GM18861 (cell line): ENCODE measurements around the gene TMSB4X.
"Not testable (repeated sequence)": the region's sequence is repeated elsewhere in the genome, so short reads cannot be mapped to it uniquely, and the experiment has no call there.

Source experiments
- ATAC-seq: cut with Tn5 transposase; IDR thresholded peaks from one replicate; pipeline ENCODE4 v1.9.1; 2021; ENCODE audit not compliant: unreplicated experiment

The TMSB4X gene

DNA sequence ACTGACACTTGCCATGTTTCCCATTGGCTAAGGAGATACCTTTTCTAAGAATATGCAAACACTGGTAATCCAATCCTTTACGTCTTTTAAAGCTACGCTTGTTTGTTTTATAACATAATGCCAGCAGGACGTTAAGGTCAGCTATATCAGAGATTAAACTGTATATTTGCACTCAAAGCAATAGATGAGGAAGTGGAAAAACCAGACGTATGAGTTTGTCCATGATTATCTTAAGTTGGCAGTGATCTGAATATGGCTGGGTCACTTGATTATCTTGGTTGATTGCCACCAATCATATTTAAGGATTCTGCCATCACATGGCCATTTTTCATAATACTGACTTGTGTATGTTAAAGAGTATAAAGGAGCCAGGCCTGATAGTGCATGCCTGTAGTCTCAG, 19.4 kb downstream of the TMSB4X start:
- ATAC-seq, result no peak

DNA sequence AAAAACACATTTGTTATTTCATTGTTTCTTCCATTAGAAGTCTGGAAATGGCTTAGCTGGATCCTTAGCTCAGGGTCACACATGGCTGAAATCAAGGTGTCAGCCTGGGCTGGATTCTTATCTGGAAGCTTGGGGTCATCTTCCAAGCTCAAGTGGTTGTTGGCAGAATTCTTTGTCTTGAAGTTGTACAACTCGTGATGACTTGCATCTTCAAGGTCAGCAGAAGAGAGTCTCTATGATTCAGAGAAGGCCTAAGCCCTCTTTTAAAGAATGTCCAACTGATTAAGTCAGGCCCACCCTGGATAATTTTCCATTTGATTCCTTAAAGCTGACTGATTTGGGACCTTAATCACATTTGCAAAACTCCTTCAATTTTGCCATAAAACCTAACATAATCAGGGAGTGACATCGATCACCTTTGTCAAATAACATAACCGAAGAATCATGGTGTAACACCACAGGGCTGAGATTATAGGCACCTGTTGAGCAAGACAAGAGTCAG, 22.1 kb downstream of the TMSB4X start:
- no peak for ATAC-seq

DNA sequence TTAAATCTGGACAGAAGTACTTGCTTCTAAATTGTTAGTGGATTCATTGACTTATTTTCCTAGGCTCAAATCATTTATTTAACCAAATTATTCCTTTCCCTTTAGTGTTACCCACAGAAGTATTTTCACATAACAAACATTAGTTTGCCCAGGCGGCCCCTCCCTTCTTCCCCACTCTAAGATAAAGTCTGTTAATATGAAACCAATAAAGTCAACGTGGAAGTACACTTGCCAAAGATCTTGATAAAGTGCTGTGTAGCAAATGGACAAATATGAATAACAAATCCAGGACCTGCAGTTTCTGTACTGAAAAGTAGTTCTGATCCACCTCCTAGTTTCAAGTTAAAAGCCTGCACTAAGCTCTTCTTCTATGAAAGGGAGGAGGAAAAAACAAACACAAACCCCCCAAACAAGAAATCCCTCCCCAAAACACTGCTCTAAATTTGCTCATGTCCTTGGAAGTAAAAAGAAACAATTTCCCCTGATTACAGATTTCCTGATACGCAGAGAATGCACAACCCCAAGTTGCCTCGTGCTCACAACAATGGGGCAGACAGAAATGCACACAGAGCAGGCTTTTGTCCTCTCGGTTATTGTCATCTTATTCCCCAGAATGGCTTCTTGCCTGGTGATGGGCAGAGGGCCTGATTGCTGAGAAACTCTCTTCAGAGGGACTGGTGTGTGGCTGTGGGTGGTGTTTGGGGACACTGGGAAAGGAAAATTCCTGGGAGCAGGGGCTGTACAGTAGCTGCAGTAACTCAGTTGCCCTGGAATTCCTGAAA, 23.2 kb downstream of the TMSB4X start:
- ATAC-seq, result no peak

DNA sequence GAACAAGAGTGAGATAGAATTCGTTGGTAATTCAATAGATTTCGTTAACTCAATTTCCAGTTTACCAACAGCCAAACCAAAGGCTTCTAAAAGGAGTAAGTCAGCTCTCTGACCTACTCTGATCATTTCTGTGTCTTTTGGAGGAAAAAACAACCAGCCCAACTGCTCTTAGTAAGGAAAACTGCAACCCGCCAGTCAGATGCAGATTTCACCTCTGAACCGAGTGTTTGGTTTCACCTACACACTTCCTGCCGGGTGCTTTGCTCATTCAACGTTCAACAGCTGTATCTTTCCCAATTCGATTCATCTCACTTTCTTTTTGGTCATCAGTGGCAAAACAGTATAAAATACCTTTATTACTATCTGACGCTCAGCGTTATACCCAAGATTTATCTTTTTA, 24.5 kb downstream of the TMSB4X start:
- ATAC-seq, result peak; percentile 31

DNA sequence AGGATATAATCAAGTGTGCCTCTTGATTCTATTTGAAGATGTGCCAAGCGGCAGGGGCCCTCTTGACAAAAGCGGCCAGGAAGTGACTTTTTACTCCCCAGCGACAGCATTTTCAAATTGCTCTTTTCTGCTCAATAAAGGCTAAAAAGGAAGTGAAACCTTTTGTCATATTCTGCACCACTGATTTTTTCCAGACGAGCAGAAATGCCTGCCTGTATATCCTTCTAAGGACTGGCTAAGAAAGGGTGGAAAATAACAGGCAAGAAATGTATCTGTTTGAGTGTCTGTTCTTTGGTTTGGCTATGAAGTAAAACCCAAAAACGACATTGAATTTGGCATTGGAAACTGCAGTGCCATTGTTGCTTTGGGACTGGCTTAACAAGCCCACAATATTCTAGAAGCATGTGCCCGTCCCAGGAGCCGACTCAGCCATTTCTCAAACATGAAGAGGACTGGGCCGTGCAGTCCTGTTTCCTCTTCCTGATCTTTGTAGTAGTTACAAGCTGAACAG, 25.4 kb downstream of the TMSB4X start:
- peak; percentile 46 for ATAC-seq

DNA sequence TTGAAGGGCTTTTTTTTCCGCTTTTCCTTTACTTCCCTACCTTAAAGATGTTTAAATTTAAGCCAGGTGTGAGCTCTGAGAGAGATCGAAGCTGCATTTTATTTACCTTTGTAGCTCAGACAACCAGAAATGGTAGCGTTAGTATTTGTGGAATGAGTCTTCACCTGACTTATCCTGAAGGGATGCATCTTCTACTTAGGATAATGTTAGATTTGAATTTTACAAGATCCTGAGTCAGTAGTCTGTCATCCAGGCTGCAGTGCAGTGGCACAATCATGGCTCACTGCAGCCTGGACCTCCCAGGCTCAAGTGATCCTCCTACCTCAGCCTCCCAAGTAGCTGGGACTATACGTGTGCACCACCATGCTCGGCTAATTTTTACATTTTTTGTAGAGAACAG, 26.2 kb downstream of the TMSB4X start:
- no peak for ATAC-seq

DNA sequence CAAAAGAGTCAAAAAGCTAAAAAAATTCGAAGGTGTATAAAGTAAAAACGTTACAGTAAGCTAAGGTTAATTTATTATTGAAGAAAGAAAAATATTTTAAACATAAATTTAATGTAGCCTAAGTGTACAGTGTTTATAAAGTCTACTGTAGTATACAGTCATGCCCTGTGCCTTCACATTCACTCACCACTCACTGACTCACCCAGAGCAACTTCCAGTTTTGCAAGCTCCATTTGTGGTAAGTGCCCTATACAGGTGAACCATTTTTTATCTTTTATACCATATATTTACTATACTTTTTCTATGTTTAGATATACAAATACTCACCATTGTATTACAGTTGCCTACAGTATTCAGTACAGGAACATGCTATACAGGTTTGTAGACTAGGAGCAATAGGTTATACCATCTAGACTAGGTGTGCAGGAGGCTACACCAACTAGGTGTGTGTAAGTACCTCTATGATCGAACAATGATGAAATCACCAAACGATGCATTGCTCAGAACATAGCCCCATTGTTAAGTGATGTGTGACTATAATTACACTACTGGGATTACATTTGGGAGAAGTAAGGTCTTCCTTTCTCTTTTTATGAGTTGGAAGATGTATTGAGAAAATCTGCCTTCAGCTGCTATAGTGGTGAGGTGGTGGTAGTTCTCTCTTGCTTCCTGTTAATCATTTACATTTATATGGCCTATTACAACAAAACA, 27.2 kb downstream of the TMSB4X start:
- ATAC-seq, result no peak

DNA sequence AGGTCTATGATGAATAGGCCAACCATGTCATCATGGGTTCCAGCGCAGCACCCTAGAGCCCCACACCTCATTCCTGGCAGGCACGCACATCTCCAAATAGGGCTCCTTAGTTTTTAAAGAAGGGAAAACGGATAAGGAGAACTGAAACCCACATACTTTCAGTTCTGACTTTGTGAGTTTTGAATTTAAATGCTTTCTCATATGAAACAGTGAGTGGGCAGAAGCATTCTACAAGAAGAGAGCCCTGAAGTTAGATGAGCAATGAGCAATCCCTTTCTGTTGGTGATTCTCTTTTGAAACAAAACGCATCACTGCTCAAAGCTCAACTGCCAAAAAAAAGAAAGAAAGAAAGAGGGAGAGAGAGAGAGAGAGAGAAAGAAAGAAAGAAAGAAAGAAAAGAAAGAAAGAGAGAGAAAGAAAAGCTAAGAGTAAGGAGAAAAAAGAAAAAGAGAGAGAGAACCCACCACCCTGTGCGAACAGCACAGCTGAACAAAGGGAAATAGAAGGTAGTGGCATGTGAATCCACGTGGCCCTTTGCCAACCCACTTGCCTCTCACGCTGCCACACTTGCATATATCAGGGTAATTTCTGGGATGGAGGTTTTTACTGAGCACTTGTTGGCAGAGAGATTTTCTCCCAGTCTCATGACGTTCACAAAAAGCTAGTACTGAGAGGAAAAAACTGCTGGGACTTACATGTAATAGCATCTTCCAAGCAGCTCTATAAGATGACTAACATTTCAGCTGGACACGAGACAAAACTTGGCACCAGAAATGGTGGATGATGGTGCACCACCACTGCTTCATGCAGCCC, 31.0 kb downstream of the TMSB4X start:
- ATAC-seq, result peak; percentile 49

DNA sequence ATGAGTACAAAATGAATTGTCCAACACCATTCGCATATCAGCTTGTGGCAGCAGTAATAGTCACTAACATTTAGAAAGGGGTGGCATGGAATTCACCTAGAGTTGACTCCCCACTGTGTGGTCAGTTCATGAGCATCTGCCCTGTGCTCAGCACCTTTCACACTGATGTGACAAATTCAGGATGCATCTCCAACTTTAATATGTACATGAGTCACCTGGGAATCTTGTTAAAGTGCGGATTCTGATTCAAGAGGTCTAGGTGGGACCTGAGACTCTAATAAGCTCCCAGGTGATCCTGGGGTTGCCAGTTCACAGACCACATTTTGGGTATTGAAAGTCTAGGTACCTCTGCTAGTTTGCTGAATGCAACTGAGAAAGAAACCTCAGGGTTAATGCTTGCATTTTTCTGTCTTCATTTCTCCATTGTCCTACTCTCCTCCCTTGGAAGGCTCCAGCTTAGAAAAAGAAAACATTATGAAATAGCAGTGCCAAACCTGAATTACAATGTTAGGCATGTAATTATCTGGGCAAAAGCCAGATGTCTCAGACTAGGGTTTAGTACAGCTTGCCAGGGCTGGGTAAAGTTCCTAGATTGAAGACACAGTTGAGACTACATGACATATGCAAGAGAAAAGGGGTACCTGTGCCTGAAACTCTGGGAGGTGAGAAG, 32.7 kb downstream of the TMSB4X start:
- ATAC-seq, result no peak

DNA sequence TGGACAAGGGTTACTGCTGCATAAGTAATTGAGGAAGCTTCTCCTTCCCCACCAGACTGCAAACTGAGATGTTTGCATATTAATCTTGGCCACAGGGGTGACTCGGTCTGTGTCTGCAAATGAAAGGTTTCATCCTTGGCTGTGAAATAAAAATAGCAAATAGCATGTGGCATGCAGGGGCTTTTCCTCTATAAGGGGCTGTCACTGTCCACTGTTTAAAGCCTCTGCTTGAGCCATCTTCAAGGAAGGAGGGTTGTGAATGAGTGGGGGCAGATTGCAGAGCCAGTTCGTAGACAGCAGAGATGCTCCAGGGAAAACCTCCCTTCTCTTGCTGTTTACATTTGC, 33.3 kb downstream of the TMSB4X start:
- no peak for ATAC-seq

DNA sequence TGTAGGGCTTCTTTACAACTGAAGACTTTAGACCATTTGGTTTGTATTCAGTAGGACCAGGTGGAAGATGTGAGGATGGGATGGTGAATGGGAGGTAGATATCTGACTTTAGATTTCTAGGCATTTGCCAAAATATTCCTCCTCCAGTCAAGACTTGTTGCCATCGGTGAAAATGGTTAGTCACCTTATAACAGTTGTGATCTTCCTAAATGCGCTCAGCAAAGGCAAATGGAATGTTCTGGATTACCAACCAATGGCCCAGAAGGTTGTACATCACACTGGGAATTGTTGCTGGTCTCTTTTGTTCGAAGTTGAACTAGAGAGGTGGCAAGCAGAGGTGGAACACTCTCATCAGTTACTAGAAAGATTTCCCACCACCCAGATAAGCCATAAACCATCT, 33.9 kb downstream of the TMSB4X start:
- ATAC-seq, result no peak

DNA sequence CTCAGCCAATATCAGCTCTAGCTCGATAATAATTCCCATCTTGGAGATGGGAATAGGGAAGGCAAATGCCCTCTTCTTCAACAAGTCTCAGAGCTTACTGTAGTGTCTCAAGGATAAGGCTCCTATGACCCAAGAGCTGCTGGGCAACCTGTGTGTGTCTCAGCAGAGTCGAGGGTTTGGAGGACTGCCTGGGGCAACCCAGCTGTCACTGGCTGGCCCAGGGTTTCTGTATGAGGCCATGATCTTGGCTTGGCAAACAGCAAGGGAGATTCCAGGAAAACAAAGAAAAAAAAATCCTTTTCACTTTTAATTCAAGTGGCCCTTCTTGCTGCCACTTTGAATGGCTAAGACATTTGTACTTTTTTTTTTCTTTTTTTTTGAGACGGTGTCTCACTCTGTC, 34.4 kb downstream of the TMSB4X start:
- no peak for ATAC-seq

DNA sequence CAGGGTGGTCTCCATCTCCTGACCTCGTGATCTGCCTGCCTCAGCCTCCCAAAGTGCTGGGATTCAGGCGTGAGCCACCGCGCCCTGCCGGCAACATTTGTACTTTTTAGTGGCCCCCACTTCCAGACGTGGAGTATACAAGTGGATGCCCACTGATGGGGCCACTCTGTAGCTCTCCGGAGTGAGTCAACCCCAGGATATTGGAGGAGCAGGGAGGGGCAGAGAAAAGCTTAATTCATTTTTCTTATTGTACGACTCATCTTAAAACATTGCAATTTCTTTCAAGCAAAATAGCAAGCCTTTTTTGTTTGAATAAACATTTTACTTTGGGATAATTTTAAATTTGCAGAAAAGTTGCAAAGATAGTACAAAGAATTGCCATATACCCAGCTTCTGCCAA, 34.9 kb downstream of the TMSB4X start:
- no peak for ATAC-seq

DNA sequence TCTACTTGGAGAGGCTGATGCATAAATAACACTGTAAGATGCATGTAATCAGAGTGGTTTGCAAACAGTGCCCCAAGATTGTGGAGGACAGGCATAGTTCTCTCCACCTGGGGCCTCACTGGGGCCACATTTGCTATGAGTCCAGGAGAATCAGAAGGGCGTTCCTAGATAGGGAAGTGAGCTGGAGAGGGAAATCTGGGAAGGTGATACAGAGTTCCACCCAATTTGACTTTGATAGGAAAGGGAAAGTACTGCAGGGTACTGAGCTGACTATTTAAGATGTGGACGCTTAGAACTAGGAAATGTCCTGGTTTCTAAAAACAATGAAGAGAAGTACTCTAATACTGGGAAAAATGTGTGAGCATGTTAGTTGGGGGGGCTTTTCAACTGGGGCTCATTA, 35.6 kb downstream of the TMSB4X start:
- no peak for ATAC-seq

DNA sequence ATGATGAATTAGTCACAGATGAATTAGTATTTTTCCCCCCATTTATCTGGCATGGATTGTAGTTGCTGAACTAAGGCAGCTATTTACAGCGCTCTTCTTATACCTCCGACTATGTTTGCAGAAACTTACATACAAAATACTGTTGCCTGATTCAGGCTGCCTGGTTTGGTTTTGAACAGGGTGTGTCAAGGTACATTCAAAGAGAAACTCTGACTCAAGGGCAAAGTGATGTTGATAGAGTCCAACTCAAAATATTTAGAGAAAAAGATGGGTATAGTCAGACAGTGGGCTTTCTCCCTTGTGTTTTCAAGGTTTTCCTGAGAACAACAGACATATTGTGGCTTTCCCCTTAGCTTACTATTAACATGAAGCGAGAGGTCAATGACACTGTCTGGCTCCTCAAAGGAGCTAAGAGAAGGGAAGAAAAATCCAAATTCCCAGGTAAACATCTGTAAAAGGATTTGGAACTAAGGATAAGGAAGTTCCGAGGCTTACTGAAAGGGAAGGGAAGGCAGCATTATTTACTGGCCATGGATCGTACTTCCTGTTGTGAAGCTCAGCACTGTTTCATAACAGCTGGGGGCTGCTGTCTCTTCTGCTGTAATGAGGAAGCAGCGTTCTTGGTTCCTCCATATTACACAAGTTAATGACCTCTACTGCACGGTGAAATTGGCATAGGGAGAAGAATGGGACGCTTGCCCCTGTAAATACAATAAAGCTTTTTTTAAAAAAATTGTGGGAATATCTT, 38.6 kb downstream of the TMSB4X start:
- peak; percentile 77 for ATAC-seq

DNA sequence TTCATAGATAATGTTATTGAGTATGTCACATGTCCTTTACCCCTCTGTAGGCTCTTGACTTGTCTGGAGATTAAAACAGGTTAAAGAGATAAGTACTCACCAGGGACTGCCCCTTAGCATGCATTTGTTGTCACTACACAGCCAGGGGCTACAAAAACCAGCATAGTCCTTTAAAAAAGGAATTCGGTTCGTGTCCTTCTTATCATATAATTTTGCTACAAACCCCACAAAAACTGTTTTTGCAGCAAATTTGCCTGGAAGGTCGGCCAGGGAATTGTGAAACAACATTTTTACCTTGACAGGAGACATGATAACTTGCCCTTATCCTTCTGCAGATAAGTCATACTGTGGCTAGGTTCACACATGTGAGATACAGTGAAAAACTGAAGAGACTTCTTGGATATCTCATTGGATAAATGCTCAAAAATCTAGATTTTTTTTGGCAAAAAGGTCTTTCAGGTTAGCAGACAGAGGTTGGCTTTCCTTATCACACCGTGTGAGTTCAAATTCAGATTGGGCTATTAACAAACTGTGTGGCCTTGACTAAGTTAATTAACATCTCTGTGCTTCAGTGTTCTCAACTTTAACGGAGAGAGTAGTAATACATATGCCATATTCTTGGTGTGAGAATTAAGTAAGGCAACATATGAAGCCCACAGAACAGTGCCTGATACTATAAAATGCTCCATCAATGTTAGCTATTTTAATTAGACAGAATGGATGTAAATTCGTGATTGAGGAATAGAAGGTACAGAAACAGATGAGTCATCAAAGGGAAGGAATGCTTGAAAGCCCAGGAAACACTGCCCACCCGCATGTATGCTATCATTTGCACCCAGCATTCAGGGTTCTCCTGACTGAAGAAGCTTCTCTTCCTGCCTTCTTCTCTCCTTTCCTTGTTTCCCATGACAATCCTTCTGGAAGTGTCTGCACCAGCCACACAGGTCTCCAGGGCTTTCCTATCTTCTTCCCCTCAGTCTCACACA, 39.5 kb downstream of the TMSB4X start:
- peak; percentile 20 for ATAC-seq

DNA sequence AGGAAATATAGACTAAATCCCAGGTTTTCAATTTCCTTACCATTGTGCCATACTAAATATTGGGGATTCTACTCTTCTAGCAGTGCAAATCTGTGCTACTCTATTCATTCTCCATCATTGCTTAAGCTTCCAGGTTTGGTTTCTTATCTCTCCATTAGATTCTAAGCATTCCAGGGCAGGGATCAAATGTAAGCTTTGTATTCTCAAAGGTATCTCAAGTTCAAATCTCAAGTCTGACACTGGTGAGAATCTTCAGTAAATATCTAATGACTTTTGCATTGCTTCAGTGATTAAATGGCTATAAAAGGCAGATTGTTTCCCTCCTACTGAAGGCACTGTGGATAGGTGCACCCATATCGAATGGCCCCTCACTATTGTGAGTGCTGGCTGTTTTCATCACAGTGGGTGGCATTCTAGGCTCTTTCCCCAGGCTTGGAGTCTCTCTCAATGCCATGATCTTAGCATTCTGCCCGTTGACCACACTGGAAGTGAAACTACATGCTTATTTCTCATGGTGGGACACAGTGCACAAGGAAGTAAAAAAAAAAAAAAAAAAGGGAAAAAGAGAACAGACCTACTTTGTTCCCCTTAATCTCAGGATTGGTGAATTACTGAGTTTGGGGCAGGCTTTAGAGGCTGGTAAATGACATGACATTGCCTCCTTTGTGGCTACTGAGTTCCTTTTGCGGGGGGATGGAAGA, 40.8 kb downstream of the TMSB4X start:
- no peak for ATAC-seq

DNA sequence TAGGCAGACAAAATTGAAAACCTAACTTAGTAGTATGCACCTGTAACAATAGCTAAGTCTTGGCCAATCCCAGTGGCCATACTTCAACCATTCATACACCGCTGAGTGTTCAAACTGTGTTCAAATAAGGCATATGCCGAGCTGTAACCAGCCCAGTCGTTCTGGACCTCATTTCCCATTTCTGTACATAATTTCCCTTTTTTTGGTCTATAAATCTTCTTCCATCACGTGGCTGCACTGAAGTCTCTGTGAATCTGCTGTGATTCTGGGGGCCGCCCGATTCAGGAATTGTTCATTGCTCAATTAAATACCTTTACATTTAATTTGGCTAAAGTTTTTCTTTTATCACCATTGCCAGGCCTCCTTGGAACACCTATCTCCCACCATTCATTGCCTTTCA, 41.8 kb downstream of the TMSB4X start:
- not testable (repeated sequence) for ATAC-seq
